Measurements from ENCODE around the gene AOPEP.

Gene AOPEP

DNA sequence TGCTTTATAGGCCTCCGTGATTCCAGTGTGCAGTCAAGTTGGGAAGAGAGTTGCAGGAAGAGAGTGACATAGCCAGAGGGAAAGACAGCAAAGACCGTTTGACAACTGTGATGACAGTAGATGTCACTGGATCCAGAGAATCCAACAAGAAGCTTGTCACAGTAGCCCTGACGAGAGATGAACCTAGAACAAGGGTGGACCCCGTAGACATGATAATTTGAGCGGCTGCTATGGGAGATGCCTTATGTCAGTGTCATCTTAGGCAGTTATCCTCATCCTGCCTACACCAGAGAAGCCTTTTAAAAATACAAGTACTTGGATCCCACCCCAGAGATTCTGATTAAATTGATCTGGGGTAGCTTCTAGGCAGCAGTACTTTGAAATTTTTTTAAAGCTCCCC is 125.4 kb downstream of the AOPEP start:
- no peak for DNase-seq

DNA sequence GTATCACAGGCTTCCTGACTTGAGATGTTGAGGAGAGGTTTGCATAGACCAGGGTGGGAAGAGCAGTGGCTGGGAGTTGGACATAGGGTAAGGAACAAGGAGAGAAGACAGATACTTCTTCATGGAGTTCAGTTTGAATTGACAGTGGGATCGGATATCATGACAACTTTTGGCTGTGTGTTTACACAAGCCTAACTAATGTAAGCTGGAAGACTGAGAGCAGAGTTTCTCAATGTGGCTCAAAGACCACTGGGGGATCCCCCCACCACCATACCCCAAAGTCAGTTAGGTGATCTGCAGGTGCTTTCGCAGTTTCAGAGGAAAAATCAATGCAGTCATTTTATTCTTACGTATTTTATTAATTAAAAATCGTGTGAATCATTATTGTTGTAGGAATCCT is 125.9 kb downstream of the AOPEP start:
- DNase-seq = no peak

DNA sequence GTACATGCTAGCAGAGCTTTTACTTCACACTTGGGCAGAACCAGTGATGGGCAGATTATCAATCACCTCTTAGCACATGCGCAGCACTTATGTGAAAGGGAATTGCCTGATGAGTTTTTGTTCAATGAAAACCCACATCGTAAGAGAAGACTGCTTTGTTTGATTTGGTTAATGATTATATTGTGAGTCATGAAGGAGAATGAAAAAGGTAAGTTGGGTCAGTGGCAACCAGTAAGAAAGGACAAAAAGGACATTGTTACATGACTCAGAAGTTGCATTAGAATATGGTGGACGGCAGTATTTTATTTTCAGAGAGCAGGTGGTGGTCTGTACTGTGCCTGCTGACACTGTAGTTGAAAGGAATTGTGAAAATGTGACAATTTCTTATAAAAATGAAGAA is 127.4 kb downstream of the AOPEP start:
- DNase-seq = no peak

DNA sequence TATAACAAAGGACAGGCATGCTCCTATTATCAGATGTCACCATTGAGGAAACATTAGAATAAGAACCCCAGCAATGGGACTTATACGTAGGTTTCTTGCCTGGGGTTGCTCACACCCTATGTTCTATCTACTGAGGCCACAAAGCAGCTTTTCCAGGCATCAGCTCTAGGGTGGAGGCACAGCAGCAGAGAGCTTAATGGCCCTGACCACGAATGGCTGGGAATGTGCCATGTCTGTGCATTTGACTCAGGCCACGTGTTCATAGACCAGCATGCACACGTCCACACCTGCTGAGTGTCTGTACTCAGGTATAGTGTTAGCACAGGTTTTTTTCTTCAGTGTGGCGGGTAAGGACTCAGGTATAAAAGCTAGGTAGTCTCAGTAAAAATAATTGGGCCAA is 129.4 kb downstream of the AOPEP start:
- DNase-seq = no peak

DNA sequence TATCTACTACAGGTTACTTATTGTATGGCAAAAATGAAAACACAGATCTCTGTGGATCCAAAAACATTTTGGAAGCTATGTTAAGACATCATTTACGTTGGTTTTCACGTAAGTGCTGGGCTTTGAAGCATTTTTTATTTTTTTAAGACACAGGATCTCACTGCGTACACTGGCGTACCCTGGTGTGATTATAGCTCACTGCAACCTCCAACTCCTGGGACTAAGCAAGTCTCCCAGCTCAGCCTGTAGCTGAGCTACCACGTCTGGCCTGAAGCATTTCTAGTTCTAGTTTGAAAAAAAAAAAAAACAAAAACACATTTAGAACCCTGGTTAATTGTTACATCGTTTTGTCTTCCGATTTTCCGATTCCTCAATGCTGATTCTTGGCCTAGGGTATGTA is 131.3 kb downstream of the AOPEP start:
- DNase-seq = no peak

DNA sequence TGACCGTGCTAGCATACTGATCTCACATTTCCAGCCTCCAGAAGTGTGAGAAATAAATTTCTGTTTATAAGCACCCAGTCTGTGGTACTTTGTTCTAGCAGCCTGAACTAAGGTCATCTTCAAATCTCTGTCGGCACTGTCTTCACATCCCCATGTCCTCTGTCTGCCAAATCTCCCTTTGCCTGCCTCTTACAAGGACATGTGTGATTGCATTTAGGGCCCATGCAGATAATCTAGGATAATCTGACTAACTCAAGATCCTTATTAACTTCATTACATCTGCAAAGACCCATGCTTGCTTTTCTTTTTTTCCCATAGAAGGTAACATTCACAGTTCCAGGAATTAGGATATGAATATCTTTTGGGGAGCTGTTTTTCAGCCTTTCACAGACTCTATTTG is 132.7 kb downstream of the AOPEP start:
- no peak for DNase-seq

DNA sequence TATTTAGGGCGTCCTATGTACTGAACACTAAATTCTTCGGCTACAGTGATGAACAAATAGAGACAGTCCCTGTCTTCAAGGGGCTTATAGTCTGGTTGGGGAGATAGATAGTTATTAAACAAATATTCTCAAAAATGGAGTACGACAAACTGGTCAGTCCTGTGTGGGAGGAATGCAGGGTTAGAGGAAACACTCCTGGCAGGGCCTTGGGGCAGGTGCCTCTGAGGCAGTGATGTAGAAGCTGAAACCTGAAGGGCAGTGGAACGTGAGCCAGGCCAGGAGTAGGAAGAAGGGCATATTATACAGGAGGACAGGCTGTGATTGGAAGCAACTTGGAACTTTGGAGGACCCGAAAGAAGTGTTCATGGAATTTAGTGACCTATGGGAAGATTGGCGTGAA is 133.4 kb downstream of the AOPEP start:
- no peak for DNase-seq

DNA sequence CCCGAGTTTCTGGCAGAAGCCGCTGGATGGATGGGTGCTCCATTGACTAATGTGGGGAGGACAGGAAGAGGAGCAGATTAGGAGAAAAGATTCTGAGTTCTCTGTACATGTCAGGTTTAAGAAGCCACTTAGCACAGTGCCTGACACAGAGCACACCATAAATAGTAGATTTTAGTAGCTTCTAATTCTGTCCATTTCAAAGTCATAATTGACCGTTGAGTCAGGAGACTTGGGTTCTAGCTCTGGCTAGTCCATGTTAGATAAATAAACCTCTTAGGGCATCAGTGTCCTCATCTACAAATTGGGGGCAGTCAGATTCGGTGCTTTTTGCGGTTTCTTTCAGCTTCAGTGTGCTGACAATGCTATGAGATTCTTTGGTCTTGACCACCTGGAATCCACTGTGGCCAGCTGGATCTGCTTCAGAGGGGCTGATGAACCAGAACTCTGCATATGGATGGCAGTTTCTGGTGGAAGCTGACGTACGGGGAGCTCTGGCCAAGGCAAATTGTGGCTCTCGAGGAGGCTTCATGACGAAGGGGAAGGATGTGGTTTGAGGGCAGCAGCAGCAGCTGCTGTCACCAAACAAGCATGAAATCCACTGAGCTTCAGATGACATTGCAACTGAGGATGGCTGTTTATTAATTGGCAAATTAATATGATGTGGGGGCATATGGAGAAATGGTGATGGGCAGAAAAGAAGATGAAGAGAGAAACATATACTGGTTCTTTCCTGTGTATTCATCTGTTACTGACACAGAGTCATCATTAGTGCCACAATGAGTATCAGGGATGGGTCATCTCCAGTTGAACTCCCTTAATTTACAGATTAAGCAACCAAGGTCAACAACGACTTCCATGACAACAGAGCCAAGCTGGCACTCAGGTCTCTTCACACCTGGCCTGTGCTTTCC is 134.4 kb downstream of the AOPEP start:
- no peak for DNase-seq

DNA sequence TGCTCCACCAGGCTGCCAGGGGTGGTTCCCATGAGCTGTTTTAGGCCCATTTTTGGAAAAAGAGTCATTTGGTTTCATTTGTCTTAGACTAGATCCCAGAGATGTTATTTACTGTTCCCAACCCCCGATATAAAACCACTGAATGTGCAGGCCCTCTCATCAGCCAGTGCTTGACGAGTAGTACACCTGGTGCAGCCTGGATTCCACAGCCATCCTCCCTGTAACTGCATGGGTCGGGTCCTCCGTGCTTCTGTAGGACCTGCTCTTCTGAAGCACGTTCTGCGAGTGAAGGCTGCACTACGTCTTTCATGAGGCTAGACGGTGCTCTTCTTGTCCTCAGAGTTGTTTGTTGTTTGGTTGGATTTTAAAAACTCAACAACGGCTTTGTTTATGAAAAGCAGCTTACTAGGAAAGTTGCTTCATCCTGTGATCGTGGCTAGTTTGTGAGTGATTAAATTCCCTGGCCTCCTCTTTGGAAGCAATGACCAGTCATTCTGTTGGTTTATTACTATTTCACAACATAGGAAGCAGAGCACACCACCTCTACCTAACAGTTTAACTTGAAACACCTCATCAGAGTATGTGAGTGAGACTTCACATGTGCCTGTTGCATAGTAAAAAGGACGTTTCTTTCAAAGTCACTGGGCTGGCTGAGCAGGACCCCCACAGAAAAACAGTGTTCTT is 135.2 kb downstream of the AOPEP start:
- DNase-seq = no peak

DNA sequence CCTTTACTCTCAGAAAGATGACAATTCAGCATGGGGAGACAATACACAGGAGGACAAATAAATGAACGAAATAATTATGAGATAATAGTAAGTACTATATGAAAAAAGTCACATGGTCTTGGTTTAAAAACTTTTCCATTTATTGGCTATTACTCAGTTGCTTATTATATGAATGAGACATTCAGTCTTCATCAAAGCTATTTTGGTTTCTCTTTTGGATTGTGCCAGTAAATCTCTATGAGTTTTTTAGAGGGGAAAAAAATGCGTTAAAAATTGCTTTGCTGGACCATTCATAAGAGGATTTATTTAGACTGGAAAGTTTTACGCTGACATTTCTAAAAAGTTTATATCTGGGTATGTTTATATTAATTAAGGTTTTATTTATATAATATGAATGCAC is 137.7 kb downstream of the AOPEP start:
- DNase-seq = no peak

DNA sequence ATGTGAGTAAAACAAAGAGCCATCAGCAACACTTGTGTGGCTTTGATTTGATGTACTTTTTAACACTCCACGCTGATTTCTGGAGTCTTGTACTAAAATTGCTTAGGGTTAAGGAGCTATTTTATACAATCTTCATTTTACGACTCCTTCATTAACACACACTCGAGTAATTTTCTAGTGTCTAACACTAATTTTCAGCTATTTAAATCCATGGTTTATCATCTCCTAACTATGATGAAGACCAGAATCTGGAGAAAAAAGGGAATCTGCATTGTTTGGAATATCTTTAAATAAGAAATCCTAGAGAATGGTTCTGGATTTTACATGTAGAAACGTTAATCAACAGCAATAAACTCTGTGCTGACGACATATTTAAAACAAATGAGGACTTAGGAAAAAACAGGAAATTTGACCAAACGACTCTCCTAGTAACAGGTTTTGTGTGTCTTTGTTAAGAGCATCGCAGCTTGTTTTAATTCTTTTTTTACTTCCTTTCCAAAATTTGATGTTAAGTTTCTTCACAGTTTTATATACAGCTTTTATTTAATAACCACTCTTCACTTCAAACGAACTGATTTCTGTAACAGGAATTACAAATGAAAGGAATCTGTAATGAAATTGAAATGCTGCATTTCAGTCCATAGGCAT is 138.5 kb downstream of the AOPEP start:
- no peak for DNase-seq

DNA sequence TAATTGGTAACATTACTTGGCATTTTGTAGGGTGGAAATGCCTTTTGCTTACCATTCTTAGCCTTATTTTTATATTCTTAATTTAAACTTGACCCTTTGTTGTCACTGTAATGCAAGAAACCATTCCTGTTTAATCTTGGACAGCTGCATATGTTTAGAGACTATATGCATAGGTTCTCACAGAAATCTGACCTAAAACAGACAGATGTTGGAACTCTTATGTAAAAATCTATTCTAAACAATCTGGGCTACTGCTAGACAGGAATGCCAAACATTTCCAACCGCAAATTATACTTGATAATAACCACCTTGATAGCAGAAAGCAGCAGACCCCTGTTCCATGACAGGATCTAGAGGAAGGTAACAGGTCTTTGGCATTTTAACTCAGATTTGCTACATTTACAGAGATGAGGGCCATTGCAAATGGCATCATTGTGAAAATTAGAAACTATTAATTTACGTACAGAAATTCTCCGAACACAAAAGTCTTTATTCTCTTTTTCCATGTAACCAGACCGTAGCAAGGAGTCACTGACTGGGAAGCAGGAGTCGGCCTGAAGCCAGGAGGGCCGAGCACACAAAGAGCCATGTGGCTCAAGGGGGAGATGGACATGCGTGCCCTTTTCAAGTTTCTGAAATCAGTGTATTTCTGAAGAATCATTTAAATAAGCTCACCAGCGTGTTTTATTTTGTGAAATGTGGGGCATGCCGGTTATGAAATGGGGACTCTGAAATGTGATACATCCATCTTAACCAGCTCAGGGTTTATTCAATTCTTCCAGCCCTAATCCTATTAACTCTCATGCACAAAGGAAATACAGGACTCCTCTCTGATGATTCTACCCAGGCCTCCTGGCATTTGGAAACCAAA is 139.3 kb downstream of the AOPEP start:
- DNase-seq = no peak

DNA sequence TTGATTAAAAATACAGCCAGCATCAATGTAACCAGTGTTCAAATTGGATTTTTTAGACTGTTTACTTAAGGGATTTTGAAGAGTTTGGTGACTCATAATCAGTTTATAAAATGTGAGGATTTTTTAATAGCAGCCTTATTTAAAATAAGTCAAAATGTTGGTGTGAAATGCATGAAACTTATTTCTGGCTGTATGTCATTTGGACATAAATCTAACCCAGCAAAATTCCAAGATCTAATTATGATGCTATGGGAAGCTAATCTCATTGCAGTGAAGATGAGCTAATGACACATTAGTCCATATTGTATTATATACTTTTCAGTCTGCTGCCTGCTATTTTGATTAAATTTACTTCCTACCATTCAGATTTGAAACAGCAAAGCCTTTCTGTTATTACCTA is 140.3 kb downstream of the AOPEP start:
- DNase-seq = no peak

DNA sequence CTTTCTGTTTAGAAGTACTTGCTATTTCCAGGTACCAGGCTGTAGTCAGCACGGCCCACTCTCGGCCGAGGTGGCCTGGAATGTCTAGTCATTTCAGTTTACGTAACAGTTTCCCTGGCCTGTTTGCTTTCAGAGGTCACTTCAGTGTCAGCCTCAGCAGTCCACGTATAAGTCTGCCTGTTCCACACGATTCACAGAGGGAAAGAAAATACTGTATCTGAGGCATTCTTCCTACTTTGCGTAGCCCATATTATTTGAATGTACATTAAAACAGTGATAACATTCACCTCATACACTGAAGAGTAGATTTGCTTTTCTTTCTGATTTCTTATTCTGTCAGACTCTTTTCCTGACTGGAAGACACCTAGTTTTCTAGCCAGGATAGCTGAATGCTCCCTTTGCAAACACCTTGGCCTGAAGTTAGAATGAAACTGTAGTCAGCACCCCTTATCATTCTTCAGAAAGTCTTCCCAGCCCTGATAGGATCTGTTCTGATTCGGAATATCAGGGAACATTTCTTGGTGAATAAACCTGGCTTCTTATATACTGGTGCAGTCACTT is 140.9 kb downstream of the AOPEP start:
- DNase-seq = no peak

DNA sequence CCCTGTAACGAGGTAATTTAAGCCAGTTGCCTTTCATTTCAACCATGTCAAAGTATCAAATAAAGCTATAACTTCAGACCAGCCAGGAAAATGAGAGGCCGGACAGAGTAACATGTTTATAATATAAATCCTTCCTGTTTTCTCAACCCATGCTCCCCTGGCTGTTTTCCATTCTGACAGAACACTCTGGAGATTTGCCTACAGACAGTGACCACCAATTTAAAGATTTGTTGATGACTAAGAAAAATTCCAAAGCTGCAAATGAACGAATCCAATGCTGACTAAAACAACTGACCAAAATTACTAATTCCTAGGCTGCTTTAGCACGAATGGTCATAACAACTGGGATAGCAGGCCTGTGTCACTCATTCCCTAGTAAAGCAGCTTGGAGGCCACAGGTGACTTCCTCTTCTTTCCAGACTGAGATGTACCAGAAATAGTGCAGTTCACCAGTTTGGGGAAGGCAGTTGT is 141.4 kb downstream of the AOPEP start:
- DNase-seq = no peak

DNA sequence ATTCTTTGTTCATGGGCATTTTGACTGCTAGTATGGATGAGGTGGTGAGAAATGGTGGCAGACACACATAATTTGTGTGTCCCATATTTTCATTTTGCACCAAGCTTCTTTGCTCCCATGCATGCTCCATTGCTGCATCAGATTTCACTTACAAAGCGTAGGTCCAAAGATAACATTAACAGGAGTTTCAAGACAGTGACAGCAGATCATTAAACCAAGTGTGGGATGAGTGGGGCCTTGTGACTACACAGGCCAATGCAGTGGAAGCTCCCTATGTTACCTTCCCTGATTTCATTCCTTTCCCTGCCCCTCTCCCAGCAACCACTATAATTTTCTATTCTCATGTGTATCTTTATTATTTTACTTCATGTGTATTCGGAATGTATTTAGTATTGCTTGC is 142.0 kb downstream of the AOPEP start:
- no peak for DNase-seq

DNA sequence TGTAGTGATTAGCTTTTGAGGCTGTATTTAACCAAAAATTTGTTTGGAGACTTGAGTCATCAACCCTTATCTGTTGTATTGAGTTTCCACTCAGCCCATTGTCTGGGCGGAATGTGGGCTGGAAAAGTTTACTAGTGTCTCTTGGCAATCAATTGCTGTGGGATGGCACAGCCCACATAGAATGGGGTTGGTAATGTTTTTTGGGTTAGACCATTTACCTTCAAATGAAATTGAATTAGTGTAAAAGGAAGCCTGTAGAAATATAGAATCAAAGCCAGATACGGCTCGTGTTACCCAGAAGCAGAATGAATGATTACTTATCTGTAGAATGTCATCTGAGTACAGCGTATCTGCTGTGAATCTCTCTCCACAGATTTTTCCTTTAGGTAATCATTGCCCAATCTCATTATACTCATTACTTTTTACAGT is 142.9 kb downstream of the AOPEP start:
- DNase-seq = no peak

DNA sequence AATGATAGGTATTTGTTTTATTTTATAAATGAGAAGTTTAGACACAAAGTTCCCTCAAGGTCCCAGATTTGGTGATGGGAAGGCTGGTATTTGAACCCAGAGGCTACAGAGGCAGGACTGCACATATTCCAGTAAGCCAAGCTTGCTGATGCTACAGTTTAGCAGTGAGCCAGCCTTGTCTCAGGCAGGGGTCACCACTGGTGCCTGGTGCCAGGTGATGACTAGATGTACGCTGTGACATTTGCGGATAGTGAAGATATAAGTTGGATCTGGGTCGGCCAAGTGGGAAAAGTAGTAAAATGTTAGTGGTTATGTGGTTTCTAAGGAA is 143.9 kb downstream of the AOPEP start:
- no peak for DNase-seq

DNA sequence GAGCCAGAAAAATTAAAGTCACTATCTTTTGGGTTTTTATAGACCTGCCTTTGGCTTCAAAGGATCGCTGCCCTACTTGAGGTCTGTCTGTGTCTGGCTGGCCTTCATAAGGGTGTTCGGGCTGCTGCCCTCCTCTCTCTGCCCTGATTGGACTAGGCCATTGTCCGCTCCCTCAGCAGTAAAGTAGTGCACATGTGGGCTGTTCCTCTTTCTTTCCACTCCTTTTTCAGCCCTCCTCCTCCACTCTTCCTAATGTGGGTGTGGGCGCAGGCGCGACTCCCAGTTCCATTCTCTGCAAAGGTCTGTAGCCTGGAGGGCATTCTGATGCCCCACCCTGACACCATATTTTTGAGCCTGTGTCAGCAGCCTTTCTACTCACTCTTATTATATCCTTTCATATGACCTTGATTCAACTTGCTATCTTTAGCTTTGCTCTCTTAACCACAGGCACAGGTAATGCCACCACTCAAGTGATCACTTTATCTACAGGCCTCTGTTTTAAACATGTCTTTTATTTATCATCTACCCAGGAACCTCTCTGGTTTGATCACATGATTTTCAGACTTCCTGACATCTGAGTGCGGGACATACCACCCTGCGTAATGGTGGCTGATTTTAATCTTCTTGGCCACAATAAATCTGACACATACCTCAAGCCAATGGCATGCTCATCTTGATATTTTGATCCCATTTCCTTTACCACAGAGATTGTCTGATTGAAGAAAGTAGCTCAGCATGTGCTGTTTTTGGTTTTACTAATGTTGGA is 144.5 kb downstream of the AOPEP start:
- no peak for DNase-seq

DNA sequence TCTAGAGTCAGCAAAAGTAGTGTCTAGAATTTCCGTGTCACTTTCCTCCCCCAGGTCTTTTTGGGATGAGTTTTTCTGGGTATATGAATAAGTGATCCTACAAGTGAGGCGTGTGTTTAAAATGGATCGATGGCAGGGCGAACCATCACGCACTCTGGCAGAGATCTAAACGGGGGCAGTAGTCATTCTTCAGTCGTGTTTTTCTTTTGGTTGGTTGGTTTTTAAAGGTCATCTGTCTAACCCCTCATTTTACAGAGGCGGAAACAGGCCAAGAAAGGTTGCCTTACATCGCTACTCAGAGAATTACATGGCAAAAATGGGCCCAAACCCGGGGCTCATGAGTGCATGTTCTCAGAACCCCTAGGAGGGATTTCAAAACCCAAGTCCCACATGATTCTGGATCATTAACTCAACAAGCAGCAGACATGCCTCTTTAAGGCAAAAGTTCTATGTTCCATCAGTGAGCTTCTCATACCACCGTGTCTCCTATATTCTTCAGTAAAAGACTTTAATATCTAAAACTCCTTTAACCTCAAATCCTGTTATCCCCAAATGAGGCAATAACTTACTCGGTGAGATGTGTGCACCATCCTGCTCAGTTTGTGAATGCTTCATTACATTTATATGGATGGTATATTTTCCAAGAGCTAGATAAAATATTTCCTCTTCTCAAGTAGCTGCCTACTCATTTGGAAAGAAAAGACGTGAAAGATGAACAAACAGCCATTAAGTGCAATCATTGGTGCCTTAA is 145.8 kb downstream of the AOPEP start:
- no peak for DNase-seq

DNA sequence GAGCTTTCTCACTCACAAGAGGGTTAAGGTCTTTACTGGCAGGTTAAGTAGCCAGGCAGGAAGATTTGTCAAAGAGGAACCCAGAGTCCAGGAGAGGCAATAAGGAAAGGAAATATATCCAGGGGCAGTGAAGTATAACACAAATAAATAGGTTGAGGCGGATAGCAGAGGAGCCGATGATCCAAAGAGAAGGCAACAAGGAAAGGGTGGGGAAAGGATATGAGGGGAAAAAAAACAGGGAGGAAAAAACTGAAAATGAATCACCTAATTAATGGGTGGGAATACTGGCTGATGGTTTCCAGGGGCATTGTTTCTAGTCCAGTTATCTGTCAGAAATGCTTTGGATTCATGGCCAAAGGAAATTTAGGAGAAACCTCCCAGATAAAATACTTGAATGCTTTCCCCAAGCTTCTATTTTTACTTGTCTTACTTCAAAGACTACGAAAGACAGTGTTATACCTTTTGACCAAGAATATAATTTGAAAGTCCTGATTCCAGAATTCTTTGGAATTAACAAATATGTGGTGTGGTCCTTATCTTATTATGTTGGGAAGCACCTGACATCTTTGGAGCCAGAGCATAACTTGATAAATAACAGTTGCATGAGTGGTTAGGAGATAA is 146.5 kb downstream of the AOPEP start:
- DNase-seq = no peak
